Measurements from ENCODE around the gene PSAPL1.
"Not testable (repeated sequence)": the region's sequence is repeated elsewhere in the genome, so short reads cannot be mapped to it uniquely, and the experiment has no call there.

The PSAPL1 gene

DNA sequence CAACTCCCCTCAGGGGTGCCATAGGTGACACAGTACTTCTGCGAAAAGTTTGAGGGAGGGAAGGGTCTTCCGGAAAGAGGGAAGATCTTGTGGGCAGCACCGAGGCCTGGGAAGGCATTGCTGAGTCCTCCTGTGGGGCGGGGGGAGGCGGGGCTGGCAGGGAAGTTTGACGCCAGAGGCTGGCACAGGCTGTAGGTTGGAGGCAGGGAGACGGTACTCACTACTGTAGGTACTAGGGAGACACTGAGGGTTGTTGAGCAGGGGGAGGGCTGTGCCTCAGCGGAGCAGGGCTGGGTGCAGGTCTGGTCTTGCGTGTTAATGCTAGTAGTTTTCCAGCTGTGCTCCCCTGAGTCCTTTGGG is 23.3 kb upstream of the PSAPL1 start:
- no peak for DNase-seq

GRCh38 chr4:7457201-7458065 is 22.7 kb upstream of the PSAPL1 start:
- DNase-seq, result no peak

DNA sequence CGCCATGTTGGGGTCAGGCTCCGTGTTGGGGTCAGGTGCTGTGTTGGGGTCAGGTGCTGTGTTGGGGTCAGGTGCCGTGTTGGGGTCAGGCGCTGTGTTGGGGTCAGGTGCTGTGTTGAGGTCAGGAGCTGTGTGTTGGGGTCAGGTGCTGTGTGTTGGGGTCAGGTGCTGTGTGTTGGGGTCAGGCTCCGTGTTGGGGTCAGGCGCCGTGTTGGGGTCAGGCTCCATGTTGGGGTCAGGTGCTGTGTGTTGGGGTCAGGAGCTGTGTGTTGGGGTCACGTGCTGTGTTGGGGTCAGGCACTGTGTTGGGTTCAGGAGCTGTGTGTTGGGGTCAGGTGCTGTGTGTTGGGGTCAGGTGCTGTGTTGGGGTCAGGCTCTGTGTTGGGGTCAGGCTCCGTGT is 18.1 kb upstream of the PSAPL1 start:
- DNase-seq, result not testable (repeated sequence)

GRCh38 chr4:7451800-7452199 is 17.1 kb upstream of the PSAPL1 start:
- no peak for DNase-seq

- DNase-seq, result no peak
Observed at GRCh38 chr4:7451434-7451789, 16.7 kb upstream of the PSAPL1 start.

DNA sequence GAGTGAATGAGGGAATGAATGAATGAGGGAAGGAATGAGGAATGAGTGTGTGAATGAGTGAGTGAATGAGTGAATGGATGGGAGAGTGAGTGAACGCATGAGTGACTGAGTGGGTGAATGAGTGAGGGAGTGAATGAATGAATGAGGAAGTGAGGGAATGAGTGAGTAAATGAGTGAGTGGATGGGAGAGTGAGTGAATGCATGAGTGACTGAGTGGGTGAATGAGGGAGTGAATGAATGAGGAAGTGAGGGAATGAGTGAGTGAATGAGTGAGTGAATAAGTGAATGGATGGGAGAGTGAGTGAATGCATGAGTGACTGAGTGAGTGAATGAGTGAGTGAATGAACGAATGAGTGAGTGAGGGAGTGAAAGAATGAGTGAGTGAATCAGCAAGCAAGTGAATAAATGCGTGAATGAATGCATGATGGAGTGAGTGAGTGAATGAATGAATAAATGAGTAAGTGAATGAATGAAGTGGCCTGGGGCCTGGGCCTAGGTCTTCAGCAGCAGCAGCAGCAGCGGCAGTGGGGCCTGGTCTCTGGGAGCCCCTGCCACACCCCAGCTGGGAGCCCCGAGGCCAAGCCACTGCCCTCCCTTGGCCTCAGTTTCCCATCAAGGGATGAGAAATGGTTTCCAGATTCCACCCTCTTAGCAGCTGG is 16.2 kb upstream of the PSAPL1 start:
- DNase-seq, result no peak

DNA sequence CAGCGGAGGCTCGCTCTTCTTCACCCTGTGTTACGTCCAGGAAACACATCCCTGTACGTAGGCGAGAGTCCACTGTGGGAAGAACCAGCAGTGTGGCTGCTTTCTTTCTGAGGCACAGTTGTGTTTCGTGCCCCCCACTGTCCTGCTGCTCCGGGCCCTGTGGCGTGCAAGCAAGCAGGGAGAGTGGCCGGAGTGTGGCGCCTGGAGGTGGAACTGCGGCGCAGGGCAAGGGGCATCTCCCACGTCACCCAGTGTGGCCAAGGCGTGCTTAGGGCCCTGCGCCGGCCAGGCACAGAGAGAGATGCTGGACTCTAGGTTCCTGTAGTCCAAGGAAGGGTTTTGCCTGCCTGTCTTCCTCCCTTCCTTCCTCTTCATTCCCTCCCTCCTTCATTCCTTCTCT is 13.3 kb upstream of the PSAPL1 start:
- DNase-seq, result no peak

DNA sequence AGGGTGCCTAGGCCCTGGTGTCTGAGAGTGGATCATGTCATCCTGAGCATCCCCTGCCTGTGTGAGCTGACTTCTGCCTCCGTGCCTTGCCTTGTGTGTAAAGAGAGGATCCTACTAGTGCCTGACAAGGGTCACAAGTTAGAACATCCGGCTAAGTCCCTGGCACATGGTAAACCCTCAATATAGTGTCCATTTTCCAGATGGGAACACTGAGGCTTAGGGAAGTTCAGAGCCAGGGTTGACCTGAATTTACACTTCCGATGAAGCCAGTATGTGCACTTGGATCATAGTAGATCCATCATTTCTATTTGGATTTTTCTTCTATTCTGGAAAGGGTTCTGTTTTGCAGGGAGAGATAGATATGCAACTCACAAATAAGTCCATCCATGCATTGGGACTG is 12.5 kb upstream of the PSAPL1 start:
- no peak for DNase-seq

- DNase-seq, result no peak
Observed at GRCh38 chr4:7444731-7445130, 10.0 kb upstream of the PSAPL1 start.

GRCh38 chr4:7444314-7444713 is 9.6 kb upstream of the PSAPL1 start:
- no peak for DNase-seq

DNA sequence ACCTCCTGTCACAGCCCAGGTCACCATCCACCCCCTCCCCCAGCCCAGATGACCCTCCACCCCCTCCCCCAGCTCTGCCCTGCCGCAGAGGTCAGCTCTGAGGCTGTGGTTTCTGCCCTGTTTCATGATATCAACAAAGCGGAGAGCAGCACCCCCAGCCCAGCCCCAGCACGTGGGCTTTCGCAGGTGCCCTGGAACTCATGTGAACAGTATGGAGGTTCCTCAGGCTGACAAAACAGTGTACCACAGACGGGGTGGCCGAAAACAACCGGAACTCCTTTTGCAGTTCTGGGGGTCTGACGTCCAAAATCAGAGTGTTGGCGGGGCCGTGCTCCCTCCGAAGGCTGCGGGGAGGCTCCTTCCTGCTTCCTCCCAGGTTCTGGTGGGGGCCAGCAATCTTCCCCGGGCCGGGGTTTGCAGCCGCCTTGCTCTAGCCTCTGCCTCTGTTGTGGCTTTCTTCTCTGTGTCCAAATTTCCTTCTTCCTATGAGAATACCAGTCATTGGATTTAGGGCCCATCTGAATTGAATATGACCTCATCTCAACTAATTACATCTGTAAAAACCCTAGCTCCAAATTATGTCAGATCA is 7.9 kb upstream of the PSAPL1 start:
- DNase-seq, result no peak

GRCh38 chr4:7441201-7441600 is 6.5 kb upstream of the PSAPL1 start:
- DNase-seq, result no peak

GRCh38 chr4:7439699-7440098 is 5.0 kb upstream of the PSAPL1 start:
- no peak for DNase-seq

- no peak for DNase-seq
Observed at GRCh38 chr4:7436256-7436655, 1.5 kb upstream of the PSAPL1 start.

GRCh38 chr4:7435471-7436061 is 836 bp upstream of the PSAPL1 start:
- DNase-seq, result peak; percentile 40

DNA sequence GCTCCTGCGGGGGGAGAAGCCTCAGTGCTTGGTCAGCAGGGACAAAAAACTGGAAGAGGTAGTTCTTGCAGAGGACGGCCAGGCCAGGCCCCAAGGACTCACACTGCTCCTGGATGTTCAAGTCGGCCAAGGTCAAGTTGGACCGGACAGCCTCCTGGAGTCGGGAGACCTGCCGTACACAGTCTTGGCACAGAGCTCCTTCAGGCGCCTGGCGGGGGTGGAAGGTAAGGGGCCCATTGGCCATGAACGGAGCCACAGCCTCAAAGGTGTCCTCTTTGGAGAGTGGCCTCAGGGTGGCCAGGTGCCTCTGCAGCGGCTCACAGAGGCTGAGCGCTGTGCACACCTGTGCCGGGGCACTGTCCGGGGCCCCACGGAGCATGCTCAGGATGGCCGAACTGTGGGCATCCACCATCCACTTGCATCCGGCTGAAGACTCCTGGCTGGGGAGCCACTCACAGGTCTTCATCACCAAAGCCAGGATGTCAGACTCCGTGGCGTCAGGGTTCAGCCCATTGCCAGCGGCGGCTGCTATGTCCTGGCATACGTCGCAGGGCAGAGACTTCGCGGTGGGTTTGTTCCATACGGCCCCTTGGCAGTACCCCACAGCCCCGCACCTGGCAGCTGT is 477 bp downstream of the PSAPL1 start:
- no peak for DNase-seq

DNA sequence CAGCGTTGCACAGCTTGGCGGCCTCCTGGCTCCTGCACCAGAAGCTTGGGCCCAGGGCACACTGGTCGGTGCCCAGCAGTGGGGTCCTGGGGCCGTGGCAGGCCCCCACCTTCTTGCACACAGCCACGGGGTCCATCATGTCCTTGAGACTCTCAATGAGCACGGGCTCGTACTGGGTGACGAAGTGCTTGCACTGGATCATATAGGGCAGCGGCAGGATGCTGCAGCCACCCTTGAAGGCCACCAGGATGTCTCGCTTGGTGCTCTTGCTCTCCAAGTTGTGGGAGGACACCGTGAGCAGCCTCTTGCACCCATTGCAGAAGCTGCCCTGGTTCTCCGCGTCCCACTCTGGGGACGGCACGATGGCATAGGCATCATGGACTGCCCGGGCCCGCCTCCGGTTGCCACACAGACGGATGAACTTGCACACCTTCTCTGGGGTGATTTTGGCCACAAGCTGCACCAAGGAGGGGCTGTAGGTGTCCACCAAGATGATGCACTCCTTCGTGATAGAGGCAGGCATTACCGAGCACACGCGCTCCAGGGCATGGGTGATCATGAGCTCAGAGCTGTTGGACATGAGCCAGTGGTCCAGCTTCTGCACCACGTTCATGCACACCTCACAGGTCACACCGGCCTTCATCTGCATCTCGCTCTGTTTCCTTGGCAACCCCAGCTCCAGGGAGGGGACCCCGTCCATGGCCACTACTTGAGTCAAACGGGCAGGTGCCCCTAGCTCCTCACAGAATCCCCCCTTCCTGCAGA is 1.2 kb downstream of the PSAPL1 start:
- DNase-seq, result no peak

DNA sequence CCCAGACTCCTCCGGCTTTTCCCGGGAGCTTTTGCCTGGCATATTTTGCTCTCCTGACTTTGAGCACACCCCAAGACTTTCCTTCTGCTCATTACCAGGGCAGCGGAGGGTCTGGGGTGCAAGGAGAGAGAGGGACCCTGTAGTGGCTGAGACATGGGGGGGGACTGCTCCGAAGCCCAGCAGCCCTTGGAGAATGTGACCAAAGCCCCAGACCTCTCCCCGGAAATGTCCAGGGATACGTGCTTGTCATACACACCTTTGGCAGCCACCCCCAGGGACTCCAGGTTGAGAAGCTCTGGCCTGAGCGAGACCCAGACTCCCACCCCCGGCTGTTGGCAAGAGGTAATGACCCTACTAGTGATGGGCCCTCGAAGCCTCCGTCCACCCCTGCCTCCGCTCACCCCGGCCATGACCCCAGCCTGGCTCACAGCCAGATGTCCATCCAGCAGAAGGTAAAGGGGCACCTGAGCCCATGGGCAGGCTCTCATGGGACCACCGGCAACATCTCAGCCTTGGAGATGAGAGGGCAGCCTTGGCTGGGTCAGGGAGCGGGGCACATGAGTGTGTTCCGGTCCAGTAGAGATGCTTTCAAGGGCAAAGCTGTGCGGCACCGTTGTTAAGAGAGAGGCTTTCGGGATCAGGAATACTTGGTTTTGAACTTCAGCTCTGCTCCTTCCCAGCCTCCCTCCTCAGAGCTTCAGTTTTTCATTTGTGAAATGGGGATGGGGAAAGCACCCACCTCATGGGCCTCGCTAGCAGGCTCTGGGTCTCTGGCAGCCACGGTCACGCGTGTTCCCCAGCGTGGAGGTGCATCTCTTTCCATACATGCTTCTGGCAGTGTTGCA is 2.0 kb downstream of the PSAPL1 start:
- DNase-seq, result no peak

- DNase-seq, result no peak
Observed at GRCh38 chr4:7431696-7432530, 2.8 kb downstream of the PSAPL1 start.

DNA sequence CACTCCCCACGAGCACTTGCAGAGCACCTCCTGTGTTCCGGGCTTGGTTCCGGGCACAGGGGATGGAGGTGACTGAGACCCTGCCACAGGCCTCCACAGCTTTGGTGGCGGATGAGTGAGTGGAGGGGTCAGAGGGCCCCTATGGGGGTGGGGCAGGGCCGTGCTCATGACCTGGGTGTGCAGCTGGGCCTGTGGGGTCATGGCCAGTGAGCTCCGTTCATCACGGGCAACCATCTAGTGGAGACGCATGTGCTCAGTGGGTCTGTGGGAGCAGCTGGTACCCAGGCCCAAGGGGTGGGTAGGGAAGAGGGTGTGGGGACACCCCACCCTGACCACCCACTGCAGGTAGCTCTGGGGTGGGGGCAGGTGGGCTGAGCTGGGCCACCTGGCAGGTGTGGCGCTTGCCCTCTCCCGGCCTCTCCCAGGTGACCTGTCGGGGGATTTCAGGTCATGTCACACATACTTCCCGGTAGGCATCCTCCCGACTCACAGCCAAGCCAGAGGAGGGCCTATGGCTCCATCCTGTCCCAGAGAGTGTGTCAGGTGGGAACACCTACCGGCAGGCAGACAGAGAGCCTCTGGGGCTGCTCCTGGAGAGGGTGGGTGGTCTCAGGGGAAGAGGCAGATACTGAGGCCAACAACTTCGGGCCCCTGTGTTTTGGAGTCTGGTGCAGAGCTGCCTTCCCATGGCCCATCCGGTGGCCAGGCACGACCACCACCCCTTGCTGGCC is 3.6 kb downstream of the PSAPL1 start:
- DNase-seq, result no peak

All from NK-92 treated with Interleukin-12 subunit alpha and Interleukin-12 subunit beta, amount 100 ng/mL, for 24 hours (cell line).